Upper lobe of left lung (tissue), 4 donors: ENCODE measurements around the gene SQSTM1.

Source experiments
- EP300 ChIP-seq, 4 donors: sonication (generic); formaldehyde crosslinking; IDR thresholded peaks; one replicate each; pipeline ENCODE4 v1.5.1; 2017; ENCODE audit warnings: antibody characterized with exemption in 4 of 4, control low read depth in 2 of 4
- POLR2A ChIP-seq, 4 donors: fragments of 450-650 bp; IDR thresholded peaks; one replicate each; pipeline ENCODE4 v1.5.1; 2016 to 2017; ENCODE audit warnings: antibody characterized with exemption in 4 of 4, mild to moderate bottlenecking in 2 of 4
- POLR2AphosphoS5 ChIP-seq, 2 donors: sonication (generic); formaldehyde crosslinking; IDR thresholded peaks; one replicate each; pipeline ENCODE4 v1.5.1; 2017; ENCODE audit warnings: antibody characterized with exemption in 2 of 2
- TF ChIP-seq, protein P1 (sequence below), 6 experiments: fragments of 450-650 bp in 4 of 6; fragments of 200-600 bp in 2 of 6; sonication (generic) in 2 of 6; IDR thresholded peaks; one replicate each; pipeline ENCODE4 v1.5.1; 2016 to 2019; ENCODE audit warnings: antibody characterized with exemption in 6 of 6

DNA sequence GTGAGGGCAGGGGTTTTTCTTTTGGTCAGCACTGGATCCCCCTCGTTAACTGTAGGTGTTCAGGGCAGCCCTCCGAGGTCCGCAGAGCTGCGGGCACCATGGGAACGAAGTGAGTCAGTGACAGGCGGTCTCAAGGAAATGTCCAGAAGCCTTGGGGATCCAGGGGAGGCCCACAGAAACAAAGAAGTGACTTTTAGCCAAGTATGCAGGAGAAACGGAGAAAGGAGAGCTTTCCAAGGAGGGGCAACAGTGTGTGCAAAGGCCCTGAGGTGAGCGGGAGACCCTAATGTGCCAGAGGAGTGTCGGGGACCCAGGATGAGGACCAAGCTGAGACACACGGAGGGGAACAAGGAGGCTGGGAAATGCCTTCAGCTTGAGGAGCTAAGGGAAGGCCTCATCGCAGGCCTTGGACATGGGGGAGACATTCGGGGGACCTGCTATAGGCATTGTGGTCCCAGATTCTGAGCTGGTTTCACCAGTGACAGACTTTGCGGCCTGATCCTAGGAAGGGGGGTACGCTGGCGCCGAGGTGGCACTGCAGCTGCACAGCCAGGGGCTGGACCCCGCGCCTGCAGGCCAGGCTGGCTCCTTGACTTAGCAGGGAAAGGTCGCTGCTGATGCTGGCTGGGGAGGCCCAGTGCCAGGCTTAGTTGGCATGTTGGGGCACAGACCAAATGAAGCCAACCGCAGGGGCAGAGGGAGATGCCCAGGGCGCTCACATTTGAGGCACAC, 23.7 kb upstream of the SQSTM1 start:
- TF ChIP-seq, protein P1, sequence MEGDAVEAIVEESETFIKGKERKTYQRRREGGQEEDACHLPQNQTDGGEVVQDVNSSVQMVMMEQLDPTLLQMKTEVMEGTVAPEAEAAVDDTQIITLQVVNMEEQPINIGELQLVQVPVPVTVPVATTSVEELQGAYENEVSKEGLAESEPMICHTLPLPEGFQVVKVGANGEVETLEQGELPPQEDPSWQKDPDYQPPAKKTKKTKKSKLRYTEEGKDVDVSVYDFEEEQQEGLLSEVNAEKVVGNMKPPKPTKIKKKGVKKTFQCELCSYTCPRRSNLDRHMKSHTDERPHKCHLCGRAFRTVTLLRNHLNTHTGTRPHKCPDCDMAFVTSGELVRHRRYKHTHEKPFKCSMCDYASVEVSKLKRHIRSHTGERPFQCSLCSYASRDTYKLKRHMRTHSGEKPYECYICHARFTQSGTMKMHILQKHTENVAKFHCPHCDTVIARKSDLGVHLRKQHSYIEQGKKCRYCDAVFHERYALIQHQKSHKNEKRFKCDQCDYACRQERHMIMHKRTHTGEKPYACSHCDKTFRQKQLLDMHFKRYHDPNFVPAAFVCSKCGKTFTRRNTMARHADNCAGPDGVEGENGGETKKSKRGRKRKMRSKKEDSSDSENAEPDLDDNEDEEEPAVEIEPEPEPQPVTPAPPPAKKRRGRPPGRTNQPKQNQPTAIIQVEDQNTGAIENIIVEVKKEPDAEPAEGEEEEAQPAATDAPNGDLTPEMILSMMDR (IDR thresholded peaks at IDR 0.05) = no peak
- TF ChIP-seq POLR2A (IDR thresholded peaks at IDR 0.05) (no peak), EP300 (IDR thresholded peaks at IDR 0.05) (no peak), POLR2AphosphoS5 (IDR thresholded peaks at IDR 0.05) (no peak)
